Hepatocyte (in vitro differentiated cells): Measurements from ENCODE around the gene MEIS1. TPM values are rescaled to one million over a fixed set of nuclear protein-coding genes. Genes with fewer than 3 reads are reported as not detected.

Experiments
- DNase-seq: peaks from one replicate; pipeline ENCODE4 v3.0.0-alpha.2; 2016; ENCODE audit warnings: low spot score
- H2AFZ ChIP-seq: fragments of 200-600 bp; sonication (generic); 2 replicates; pipeline ENCODE4 v1.6.0; 2016; ENCODE audit warnings: antibody characterized with exemption, mild to moderate bottlenecking
- H3K27ac ChIP-seq: fragments of 200-600 bp; sonication (generic); 2 replicates; pipeline ENCODE4 v1.5.1; 2016; ENCODE audit warnings: mild to moderate bottlenecking
- H3K27me3 ChIP-seq: fragments of 200-600 bp; sonication (generic); 2 replicates; pipeline ENCODE4 v1.6.1; 2016
- H3K36me3 ChIP-seq: fragments of 200-600 bp; sonication (generic); replicated peaks from 2 replicates; pipeline ENCODE4 v1.5.1; 2016; ENCODE audit warnings: low read depth; ENCODE audit not compliant: insufficient read depth
- H3K4me1 ChIP-seq: fragments of 200-600 bp; sonication (generic); 2 replicates; pipeline ENCODE4 v1.5.1; 2016; ENCODE audit warnings: mild to moderate bottlenecking, moderate library complexity; ENCODE audit not compliant: insufficient read depth
- H3K4me2 ChIP-seq: fragments of 200-600 bp; sonication (generic); 2 replicates; pipeline ENCODE4 v1.6.0; 2016
- H3K4me3 ChIP-seq: fragments of 200-600 bp; sonication (generic); 2 replicates; pipeline ENCODE4 v1.5.1; 2016; ENCODE audit warnings: mild to moderate bottlenecking
- H3K79me2 ChIP-seq: fragments of 200-600 bp; sonication (generic); 2 replicates; pipeline ENCODE4 v1.6.0; 2017; ENCODE audit warnings: mild to moderate bottlenecking
- H3K9me2 ChIP-seq: fragments of 200-600 bp; sonication (generic); replicated peaks from 2 replicates; pipeline ENCODE4 v1.6.0; 2017; ENCODE audit warnings: mild to moderate bottlenecking; ENCODE audit not compliant: insufficient read depth
- H3K9me3 ChIP-seq: fragments of 200-600 bp; sonication (generic); 2 replicates; pipeline ENCODE4 v1.5.1; 2016; ENCODE audit warnings: low read depth, mild to moderate bottlenecking
- H4K20me1 ChIP-seq: fragments of 200-600 bp; sonication (generic); 2 replicates; pipeline ENCODE4 v1.6.0; 2016; ENCODE audit warnings: mild to moderate bottlenecking; ENCODE audit not compliant: insufficient read depth, poor library complexity, severe bottlenecking
- EZH2 ChIP-seq: fragments of 200-600 bp; sonication (generic); IDR thresholded peaks from 2 replicates; pipeline ENCODE4 v1.6.1; 2016; ENCODE audit warnings: antibody characterized with exemption, mild to moderate bottlenecking, borderline replicate concordance
- EZH2phosphoT487 ChIP-seq: fragments of 200-600 bp; sonication (generic); IDR thresholded peaks from one replicate; pipeline ENCODE4 v1.6.1; 2018; ENCODE audit warnings: antibody characterized with exemption, mild to moderate bottlenecking, low read depth, moderate library complexity; ENCODE audit not compliant: unreplicated experiment, severe bottlenecking
- WGBS: methylation state at CpG from one replicate; pipeline ENCODE4 v1.1.6; 2016; ENCODE audit warnings: low lambda C conversion rate; ENCODE audit errors: missing lambda C conversion rate; 5-methylcytosine and 5-hydroxymethylcytosine counted together
- polyA plus RNA-seq: library from polyadenylated mRNA; unstranded; fragments of >200 nt; fragmentation: Nextera tagmentation; extraction: Ambion mirVana; gene quantifications from 2 replicates; pipeline ENCODE4 v1.2.1, GENCODE V29; 2016
- total RNA-seq: library from RNA; depleted of rRNA; stranded (reverse); fragments of >200 nt; gene quantifications from 2 replicates; pipeline ENCODE4 v1.2.3, GENCODE V29; 2014
- TF ChIP-seq, protein P1 (sequence below): fragments of 200-600 bp; sonication (generic); IDR thresholded peaks from 2 replicates; pipeline ENCODE4 v1.5.1; 2016; ENCODE audit warnings: antibody characterized with exemption, mild to moderate bottlenecking; ENCODE audit not compliant: poor library complexity

The MEIS1 gene
- total and polyA plus RNA-seq, 2 experiments from 2014 or later = 29.6 to 35.5 TPM

DNA sequence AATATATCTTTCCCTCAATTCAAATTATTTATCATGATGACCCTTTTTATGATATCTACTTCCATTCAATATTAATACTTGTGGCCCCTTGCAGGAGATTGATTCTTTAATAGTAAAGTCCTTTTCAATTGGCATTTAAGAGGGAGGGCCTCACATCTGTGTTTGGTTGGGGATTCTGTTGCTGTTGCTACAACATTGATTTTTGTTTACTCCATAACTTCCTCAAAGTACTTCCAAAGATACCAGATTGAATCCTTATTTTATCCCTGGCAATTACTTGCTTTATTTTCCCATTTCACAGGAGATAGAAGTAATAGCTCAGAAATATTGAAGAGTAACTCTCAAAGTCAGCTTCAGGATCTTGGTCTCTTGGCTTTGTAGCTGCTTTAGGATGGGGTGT, 32.8 kb downstream of the MEIS1 start:
- no peak for DNase-seq
- no peaks in the 10 kb centered on the region for H3K9me2 ChIP-seq
- H2AFZ ChIP-seq = no peak overlapping the region
- H3K27me3 ChIP-seq = no peaks in the 10 kb centered on the region
- H4K20me1 ChIP-seq = peaks cover 14% of the 10 kb centered on the region
- H3K4me2 ChIP-seq = no peak overlapping the region
- H3K9me3 ChIP-seq = no peaks in the 10 kb centered on the region
- no peaks in the 10 kb centered on the region for H3K36me3 ChIP-seq
- peaks cover 31% of the 10 kb centered on the region for H3K79me2 ChIP-seq
- H3K27ac ChIP-seq = no peak overlapping the region
- no peak overlapping the region for H3K4me3 ChIP-seq
- peaks cover 22% of the 10 kb centered on the region for H3K4me1 ChIP-seq
- TF ChIP-seq EZH2 (no peak), EZH2phosphoT487 (no peak)
- TF ChIP-seq, protein P1, sequence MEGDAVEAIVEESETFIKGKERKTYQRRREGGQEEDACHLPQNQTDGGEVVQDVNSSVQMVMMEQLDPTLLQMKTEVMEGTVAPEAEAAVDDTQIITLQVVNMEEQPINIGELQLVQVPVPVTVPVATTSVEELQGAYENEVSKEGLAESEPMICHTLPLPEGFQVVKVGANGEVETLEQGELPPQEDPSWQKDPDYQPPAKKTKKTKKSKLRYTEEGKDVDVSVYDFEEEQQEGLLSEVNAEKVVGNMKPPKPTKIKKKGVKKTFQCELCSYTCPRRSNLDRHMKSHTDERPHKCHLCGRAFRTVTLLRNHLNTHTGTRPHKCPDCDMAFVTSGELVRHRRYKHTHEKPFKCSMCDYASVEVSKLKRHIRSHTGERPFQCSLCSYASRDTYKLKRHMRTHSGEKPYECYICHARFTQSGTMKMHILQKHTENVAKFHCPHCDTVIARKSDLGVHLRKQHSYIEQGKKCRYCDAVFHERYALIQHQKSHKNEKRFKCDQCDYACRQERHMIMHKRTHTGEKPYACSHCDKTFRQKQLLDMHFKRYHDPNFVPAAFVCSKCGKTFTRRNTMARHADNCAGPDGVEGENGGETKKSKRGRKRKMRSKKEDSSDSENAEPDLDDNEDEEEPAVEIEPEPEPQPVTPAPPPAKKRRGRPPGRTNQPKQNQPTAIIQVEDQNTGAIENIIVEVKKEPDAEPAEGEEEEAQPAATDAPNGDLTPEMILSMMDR = no peak

DNA sequence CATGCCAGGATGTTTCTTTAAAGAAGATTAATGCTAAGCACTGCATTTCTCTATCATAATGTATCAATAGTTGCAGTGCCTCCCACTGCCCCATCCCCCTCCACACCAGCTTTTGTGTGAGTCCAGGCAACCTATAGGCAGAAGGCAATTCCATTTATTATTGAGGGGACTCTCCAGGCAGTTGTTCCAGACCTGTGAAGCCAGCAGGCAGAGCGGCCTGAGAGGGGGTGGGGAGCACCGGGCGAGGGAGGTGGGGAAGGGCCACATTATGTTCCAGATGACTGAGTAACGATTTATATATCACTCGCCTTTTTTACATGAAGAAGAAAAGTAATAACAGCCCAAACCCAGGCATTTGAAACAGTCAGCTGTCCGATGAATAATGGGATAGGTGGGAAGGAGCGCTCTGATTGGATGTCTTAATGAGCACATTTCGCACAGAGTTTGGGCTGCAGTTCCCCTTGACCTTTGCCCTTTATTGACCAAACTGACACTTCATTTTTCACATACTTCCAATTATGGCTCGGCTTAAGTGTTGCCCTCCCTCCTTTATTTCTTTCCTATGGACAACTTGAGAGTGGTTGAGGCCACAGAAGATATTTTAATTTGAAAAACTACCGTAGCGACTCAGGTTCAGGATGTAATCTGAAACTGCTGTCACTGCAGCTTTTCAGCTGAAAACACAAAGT, 34.4 kb downstream of the MEIS1 start:
- peaks cover 9% of the 10 kb centered on the region for H3K4me1 ChIP-seq

DNA sequence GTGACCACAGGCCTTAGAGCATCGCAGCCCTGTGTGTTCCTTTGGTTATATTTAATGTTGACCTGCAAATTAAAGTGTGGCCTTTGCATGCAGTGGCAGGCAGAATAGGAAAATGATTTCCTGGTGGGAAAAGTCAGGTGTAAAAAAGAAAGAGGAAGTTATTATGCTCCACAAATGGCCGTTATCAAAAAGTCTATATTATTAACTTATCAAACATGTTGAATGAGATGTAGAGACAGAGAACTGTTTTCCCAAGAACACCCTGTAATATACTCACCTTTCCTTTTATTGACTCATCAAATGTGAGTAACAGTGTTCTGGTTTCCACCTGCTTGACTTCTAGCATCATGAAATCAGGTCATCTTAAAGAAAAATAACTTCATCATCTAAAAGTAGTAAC, 35.3 kb downstream of the MEIS1 start:
- no peak for TF ChIP-seq EZH2phosphoT487
- TF ChIP-seq EZH2 = no peak
- TF ChIP-seq, protein P1 = no peak
- Histone ChIP-seq H3K9me2 (no peaks in the 10 kb centered on the region), H3K4me2 (no peak overlapping the region), H2AFZ (no peak overlapping the region), H4K20me1 (peaks cover 16% of the 10 kb centered on the region), H3K27ac (no peak overlapping the region), H3K36me3 (no peaks in the 10 kb centered on the region), H3K9me3 (no peaks in the 10 kb centered on the region), H3K4me1 (peaks cover 5% of the 10 kb centered on the region), H3K4me3 (no peak overlapping the region), H3K27me3 (no peaks in the 10 kb centered on the region), H3K79me2 (peaks cover 32% of the 10 kb centered on the region)
- DNase-seq = no peak
- 83% methylated on average over 2 of the region's 2 CpGs for WGBS

More for the DNA sequence above, 34.4 kb downstream of the MEIS1 start:
- H3K27me3 ChIP-seq = no peaks in the 10 kb centered on the region
- H4K20me1 ChIP-seq = peaks cover 16% of the 10 kb centered on the region
- no peak overlapping the region for H2AFZ ChIP-seq
- H3K9me3 ChIP-seq = no peaks in the 10 kb centered on the region
- 71% methylated on average over 11 of the region's 11 CpGs for WGBS
- no peak overlapping the region for H3K4me2 ChIP-seq
- DNase-seq = no peak
- no peaks in the 10 kb centered on the region for H3K9me2 ChIP-seq
- no peak overlapping the region for H3K27ac ChIP-seq
- TF ChIP-seq, protein P1 = no peak
- TF ChIP-seq EZH2phosphoT487 (no peak), EZH2 (no peak)
- H3K4me3 ChIP-seq = no peak overlapping the region
- H3K79me2 ChIP-seq = peaks cover 34% of the 10 kb centered on the region
- H3K36me3 ChIP-seq = no peaks in the 10 kb centered on the region
